ENCODE results near the gene KCNG4.

KCNG4 gene

GRCh38 chr16:84182680-84183571, 56.9 kb downstream of the KCNG4 start:
- POLR2A ChIA-PET, result no interaction called here
- CTCF ChIA-PET, result interaction anchor here (1.0 to 6.4 kb wide), 4 partner anchors 7 to 498 kb away, joined by 3 to 116 read pairs (median 4); no protein-coding TSS in a partner anchor

GRCh38 chr16:84182104-84182503, 57.7 kb downstream of the KCNG4 start:
- no peak for DNase-seq (ENCODE audit: low read depth, low spot score)
- ChIA-PET POLR2A (no interaction called here), CTCF (interaction anchor here (0.8 to 1.2 kb wide), 3 partner anchors 95 to 226 kb away, joined by 3 to 4 read pairs (median 4); no protein-coding TSS in a partner anchor)
- TF ChIP-seq, protein P1, sequence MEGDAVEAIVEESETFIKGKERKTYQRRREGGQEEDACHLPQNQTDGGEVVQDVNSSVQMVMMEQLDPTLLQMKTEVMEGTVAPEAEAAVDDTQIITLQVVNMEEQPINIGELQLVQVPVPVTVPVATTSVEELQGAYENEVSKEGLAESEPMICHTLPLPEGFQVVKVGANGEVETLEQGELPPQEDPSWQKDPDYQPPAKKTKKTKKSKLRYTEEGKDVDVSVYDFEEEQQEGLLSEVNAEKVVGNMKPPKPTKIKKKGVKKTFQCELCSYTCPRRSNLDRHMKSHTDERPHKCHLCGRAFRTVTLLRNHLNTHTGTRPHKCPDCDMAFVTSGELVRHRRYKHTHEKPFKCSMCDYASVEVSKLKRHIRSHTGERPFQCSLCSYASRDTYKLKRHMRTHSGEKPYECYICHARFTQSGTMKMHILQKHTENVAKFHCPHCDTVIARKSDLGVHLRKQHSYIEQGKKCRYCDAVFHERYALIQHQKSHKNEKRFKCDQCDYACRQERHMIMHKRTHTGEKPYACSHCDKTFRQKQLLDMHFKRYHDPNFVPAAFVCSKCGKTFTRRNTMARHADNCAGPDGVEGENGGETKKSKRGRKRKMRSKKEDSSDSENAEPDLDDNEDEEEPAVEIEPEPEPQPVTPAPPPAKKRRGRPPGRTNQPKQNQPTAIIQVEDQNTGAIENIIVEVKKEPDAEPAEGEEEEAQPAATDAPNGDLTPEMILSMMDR (IDR thresholded peaks at IDR 0.05; ENCODE audit: insufficient read depth, low read length, missing control alignments), result no peak
- no peak overlapping the region for H3K4me3 ChIP-seq (ENCODE audit: low read depth, low read length)

More at GRCh38 chr16:84182680-84183571, 56.9 kb downstream of the KCNG4 start:
- DNase-seq (ENCODE audit: low read depth, low spot score), result no peak
- TF ChIP-seq, protein P1 (IDR thresholded peaks at IDR 0.05; ENCODE audit: insufficient read depth, low read length, missing control alignments), result no peak
- no peak overlapping the region for H3K4me3 ChIP-seq (ENCODE audit: low read depth, low read length)

- ChIA-PET POLR2A (no interaction called here), CTCF (interaction anchor here (0.8 to 1.2 kb wide), 3 partner anchors 96 to 225 kb away, joined by 3 to 4 read pairs (median 4); no protein-coding TSS in a partner anchor)
- TF ChIP-seq, protein P1 (IDR thresholded peaks at IDR 0.05; ENCODE audit: insufficient read depth, low read length, missing control alignments), result no peak
- no peak overlapping the region for H3K4me3 ChIP-seq (ENCODE audit: low read depth, low read length)
- DNase-seq (ENCODE audit: low read depth, low spot score), result no peak
Measured at GRCh38 chr16:84181144-84181915, 58.5 kb downstream of the KCNG4 start.

DNA sequence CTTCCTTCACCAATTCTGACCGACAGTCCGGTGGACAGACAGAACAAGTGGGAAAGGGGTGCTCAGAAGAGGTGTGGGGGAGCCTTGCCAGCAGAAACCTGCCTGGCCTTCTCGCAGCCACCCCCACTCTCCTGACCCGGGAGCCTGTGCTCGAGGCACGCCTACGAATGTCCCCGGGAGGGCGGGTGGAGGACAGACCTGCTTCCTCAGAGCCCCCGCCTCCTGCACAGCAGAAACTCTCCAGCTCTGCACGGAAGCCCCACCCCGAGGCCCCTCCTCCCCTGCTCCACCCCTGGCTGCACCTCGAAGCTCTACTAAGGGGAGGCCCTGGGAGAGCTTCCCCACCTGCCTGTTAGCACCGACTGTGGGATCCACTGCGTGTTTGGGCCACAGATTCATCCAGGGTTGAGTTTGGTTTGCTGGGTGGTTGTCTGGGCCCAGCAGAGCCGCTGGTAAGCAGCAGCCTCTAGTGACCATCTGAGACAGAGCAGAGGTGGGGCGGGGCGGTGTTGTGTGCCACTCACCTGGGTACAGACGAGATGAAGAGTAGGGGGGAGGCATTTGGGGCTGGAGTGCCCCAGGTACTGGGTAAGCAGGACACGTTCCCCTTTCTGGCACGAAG, 59.2 kb downstream of the KCNG4 start:
- POLR2A ChIA-PET, result no interaction called here
- DNase-seq (ENCODE audit: low read depth, low spot score), result no peak
- no peak overlapping the region for H3K4me3 ChIP-seq (ENCODE audit: low read depth, low read length)
- TF ChIP-seq, protein P1 (IDR thresholded peaks at IDR 0.05; ENCODE audit: insufficient read depth, low read length, missing control alignments), result no peak
- CTCF ChIA-PET, result interaction anchor here (1.9 kb wide), 1 partner anchor 96 kb away, joined by 9 read pairs; no protein-coding TSS in a partner anchor

DNA sequence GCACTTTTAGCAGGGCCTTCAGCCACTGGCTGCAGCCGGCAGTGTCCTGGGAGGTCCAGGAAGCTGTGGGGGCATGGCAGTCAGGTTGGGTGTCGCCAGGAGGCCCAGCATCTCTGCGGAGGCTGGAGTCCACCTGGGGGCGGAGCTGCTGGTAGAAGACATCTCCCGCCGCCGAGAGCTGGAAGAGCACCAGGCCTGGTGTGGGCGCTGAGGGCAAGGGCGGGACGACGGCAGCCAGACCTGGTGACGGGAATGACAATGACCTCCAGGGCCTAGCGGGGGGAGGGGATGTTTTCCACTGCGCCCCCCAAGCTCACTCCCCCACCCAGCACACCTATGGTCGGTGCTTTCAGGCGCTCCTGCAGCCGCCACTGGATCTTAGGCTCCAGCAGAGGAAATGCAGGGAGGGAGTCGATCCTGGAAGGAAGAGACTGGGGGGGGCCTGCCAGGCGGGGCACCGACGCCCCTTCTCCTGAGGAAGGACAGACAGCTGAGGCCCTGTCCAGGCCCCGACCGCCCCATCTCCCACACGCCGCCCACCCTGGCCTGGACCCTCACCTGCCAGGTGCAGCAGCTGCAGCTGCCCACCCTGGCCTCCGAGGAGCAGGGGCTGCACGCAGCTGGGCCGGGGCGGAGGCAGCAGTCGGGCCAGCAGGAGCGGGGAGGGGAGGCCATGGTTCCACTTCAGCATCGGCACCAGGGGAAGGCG, 60.0 kb downstream of the KCNG4 start:
- CTCF ChIA-PET, result interaction anchor here (1.4 to 7.8 kb wide), 4 partner anchors 7 to 128 kb away, joined by 4 to 116 read pairs (median 7); partner anchors contain the start of gene TAF1C
- no peak overlapping the region for H3K4me3 ChIP-seq (ENCODE audit: low read depth, low read length)
- POLR2A ChIA-PET, result no interaction called here
- DNase-seq (ENCODE audit: low read depth, low spot score), result no peak
- TF ChIP-seq, protein P1 (IDR thresholded peaks at IDR 0.05; ENCODE audit: insufficient read depth, low read length, missing control alignments), result no peak

Measured in AG04449 (cell line).